ENCODE results near the gene KRT82. TPM values are rescaled to one million over a fixed set of nuclear protein-coding genes. Genes with fewer than 3 reads are reported as not detected.

KRT82 gene
- total and polyA plus RNA-seq, 2 experiments from 2014 or later, result not detected

- TF ChIP-seq STAT1 (IDR thresholded peaks at IDR 0.05; ENCODE audit: unreplicated experiment) (no peak), ZNF331 (CRISPR knock-in tag; IDR thresholded peaks at IDR 0.05; ENCODE audit: low read depth) (no peak), ZNF114 (CRISPR knock-in tag; IDR thresholded peaks at IDR 0.05) (no peak)
- TF ChIP-seq, protein P1, sequence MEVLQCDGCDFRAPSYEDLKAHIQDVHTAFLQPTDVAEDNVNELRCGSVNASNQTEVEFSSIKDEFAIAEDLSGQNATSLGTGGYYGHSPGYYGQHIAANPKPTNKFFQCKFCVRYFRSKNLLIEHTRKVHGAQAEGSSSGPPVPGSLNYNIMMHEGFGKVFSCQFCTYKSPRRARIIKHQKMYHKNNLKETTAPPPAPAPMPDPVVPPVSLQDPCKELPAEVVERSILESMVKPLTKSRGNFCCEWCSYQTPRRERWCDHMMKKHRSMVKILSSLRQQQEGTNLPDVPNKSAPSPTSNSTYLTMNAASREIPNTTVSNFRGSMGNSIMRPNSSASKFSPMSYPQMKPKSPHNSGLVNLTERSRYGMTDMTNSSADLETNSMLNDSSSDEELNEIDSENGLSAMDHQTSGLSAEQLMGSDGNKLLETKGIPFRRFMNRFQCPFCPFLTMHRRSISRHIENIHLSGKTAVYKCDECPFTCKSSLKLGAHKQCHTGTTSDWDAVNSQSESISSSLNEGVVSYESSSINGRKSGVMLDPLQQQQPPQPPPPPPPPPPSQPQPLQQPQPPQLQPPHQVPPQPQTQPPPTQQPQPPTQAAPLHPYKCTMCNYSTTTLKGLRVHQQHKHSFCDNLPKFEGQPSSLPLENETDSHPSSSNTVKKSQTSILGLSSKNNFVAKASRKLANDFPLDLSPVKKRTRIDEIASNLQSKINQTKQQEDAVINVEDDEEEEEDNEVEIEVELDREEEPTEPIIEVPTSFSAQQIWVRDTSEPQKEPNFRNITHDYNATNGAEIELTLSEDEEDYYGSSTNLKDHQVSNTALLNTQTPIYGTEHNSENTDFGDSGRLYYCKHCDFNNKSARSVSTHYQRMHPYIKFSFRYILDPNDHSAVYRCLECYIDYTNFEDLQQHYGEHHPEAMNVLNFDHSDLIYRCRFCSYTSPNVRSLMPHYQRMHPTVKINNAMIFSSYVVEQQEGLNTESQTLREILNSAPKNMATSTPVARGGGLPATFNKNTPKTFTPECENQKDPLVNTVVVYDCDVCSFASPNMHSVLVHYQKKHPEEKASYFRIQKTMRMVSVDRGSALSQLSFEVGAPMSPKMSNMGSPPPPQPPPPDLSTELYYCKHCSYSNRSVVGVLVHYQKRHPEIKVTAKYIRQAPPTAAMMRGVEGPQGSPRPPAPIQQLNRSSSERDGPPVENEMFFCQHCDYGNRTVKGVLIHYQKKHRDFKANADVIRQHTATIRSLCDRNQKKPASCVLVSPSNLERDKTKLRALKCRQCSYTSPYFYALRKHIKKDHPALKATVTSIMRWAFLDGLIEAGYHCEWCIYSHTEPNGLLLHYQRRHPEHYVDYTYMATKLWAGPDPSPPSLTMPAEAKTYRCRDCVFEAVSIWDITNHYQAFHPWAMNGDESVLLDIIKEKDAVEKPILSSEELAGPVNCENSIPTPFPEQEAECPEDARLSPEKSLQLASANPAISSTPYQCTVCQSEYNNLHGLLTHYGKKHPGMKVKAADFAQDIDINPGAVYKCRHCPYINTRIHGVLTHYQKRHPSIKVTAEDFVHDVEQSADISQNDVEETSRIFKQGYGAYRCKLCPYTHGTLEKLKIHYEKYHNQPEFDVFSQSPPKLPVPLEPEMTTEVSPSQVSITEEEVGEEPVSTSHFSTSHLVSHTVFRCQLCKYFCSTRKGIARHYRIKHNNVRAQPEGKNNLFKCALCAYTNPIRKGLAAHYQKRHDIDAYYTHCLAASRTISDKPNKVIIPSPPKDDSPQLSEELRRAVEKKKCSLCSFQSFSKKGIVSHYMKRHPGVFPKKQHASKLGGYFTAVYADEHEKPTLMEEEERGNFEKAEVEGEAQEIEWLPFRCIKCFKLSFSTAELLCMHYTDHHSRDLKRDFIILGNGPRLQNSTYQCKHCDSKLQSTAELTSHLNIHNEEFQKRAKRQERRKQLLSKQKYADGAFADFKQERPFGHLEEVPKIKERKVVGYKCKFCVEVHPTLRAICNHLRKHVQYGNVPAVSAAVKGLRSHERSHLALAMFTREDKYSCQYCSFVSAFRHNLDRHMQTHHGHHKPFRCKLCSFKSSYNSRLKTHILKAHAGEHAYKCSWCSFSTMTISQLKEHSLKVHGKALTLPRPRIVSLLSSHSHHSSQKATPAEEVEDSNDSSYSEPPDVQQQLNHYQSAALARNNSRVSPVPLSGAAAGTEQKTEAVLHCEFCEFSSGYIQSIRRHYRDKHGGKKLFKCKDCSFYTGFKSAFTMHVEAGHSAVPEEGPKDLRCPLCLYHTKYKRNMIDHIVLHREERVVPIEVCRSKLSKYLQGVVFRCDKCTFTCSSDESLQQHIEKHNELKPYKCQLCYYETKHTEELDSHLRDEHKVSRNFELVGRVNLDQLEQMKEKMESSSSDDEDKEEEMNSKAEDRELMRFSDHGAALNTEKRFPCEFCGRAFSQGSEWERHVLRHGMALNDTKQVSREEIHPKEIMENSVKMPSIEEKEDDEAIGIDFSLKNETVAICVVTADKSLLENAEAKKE (CRISPR knock-in tag; IDR thresholded peaks at IDR 0.05), result no peak
These were observed 4.6 kb downstream of the KRT82 start (continued) for GRCh38 chr12:52401526-52401925.

DNA sequence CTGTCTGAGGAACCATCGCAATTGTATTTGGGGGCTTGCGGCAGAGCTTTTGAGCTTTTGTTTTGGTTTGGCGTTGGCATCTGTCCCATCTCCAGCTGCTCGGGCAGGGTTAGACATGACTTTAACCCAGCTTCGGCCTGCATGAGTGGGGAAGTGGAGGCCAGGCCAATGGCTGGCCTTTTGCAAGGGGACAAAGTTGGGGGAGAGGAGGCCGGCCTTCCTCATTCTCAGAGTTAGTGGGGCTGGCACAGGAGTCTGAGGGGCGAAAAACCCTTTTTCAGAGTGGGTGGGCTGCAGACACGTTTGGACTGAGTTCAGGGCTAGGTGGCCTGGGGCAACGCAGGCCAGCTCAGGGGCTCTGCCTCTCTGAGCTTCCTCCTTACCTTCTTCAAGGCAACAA lies 5.2 kb downstream of the KRT82 start:
- Histone ChIP-seq H3K4me1 (ENCODE audit: insufficient read depth) (no peaks in the 10 kb centered on the region), H3K79me2 (replicated peaks; ENCODE audit: insufficient read depth) (no peaks in the 10 kb centered on the region), H3K9me2 (ENCODE audit: insufficient read depth) (no peaks in the 10 kb centered on the region), H3K27me3 (ENCODE audit: insufficient read depth) (no peaks in the 10 kb centered on the region), H3K4me3 (no peak overlapping the region), H3K36me3 (ENCODE audit: insufficient read depth) (no peaks in the 10 kb centered on the region), H3K27ac (ENCODE audit: low read depth) (no peak overlapping the region), H3K4me2 (no peak overlapping the region), H4K20me1 (replicated peaks; ENCODE audit: insufficient read depth) (no peaks in the 10 kb centered on the region), H2AFZ (no peak overlapping the region), H3F3A (replicated peaks; ENCODE audit: low read depth) (no peaks in the 10 kb centered on the region)
- ATAC-seq (no peak), DNase-seq (ENCODE audit: low spot score) (no peak)
- no peaks in the 10 kb centered on the region; the same call in 2 of the 3 replicates for H3K9me3 Mint-ChIP-seq
- H3K27me3 Mint-ChIP-seq (ENCODE audit: insufficient read depth, low read depth, poor library complexity), result no peaks in the 10 kb centered on the region
- H3K27ac Mint-ChIP-seq, result no peak overlapping the region
- no peak overlapping the region for H3K4me3 Mint-ChIP-seq
- H3K36me3 Mint-ChIP-seq (ENCODE audit: low read depth), result no peaks in the 10 kb centered on the region
- peaks cover 10% of the 10 kb centered on the region for H3K4me1 Mint-ChIP-seq
- TF ChIP-seq POLR2AphosphoS5 (IDR thresholded peaks at IDR 0.05; ENCODE audit: low read depth) (no peak), NANOG (IDR thresholded peaks at IDR 0.05; ENCODE audit: borderline replicate concordance) (no peak)
- TF ChIP-seq, protein P1 (CRISPR knock-in tag; IDR thresholded peaks at IDR 0.05), result no peak
- TF ChIP-seq, protein P2, sequence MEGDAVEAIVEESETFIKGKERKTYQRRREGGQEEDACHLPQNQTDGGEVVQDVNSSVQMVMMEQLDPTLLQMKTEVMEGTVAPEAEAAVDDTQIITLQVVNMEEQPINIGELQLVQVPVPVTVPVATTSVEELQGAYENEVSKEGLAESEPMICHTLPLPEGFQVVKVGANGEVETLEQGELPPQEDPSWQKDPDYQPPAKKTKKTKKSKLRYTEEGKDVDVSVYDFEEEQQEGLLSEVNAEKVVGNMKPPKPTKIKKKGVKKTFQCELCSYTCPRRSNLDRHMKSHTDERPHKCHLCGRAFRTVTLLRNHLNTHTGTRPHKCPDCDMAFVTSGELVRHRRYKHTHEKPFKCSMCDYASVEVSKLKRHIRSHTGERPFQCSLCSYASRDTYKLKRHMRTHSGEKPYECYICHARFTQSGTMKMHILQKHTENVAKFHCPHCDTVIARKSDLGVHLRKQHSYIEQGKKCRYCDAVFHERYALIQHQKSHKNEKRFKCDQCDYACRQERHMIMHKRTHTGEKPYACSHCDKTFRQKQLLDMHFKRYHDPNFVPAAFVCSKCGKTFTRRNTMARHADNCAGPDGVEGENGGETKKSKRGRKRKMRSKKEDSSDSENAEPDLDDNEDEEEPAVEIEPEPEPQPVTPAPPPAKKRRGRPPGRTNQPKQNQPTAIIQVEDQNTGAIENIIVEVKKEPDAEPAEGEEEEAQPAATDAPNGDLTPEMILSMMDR (conservative IDR thresholded peaks at IDR 0.05; ENCODE audit: low read depth in 2 of 2), result no peak
